CD4-positive, alpha-beta T cell (primary cell): ENCODE data around the gene PAPLN. TPM values are rescaled to one million over a fixed set of nuclear protein-coding genes. Genes with fewer than 3 reads are reported as not detected.

Experiments
- ATAC-seq: fragments of 200-7000 bp; cut with Tn5 transposase; one replicate; pipeline ENCODE4 v1.10.0; 2022; ENCODE audit warnings: mild to moderate bottlenecking; ENCODE audit not compliant: poor library complexity
- CTCF ChIA-PET: fragments of 350-600 bp; sonication (Branson Sonifier 250); formaldehyde crosslinking; loops from one replicate; lab custom pipeline; 2021; ENCODE audit warnings: antibody characterized with exemption, inconsistent platforms; lab: Charles Lee
- POLR2A ChIA-PET: fragments of 350-600 bp; sonication (Branson Sonifier 250); formaldehyde crosslinking; loops from one replicate; lab custom pipeline; 2021; ENCODE audit warnings: antibody characterized with exemption, inconsistent platforms; lab: Charles Lee
- DNase-seq, 14 experiments: peaks; one replicate each; pipeline ENCODE4 v3.0.0-alpha.2; 2013 to 2020; ENCODE audit warnings: mixed read lengths in 2 of 14
- H3K27ac ChIP-seq, 2 donors: one replicate each; pipeline versions ENCODE4 v1.5.1 to v1.7.0; 2013; ENCODE audit warnings: low read length in 2 of 2, low read depth in 1 of 2, mild to moderate bottlenecking in 1 of 2
- H3K27me3 ChIP-seq, 2 experiments: 1 replicate in 1 of 2; 2 replicates in 1 of 2; pipeline versions ENCODE4 v1.6.1 to v1.7.0; 2013; ENCODE audit warnings: low read length in 2 of 2, control low read depth in 1 of 2, mild to moderate bottlenecking in 1 of 2, moderate library complexity in 1 of 2; ENCODE audit not compliant: insufficient read depth in 2 of 2, control insufficient read depth in 1 of 2
- H3K36me3 ChIP-seq: one replicate; pipeline ENCODE4 v1.6.1; 2013; ENCODE audit warnings: low read length, control low read depth; ENCODE audit not compliant: insufficient read depth
- H3K4me1 ChIP-seq: one replicate; pipeline ENCODE4 v1.6.1; 2013; ENCODE audit warnings: low read length, control low read depth; ENCODE audit not compliant: insufficient read depth
- H3K4me3 ChIP-seq: one replicate; pipeline ENCODE4 v1.5.1; 2013; ENCODE audit warnings: mild to moderate bottlenecking, low read length, moderate library complexity
- H3K9me3 ChIP-seq, 2 experiments: 1 replicate in 1 of 2; 2 replicates in 1 of 2; pipeline versions ENCODE4 v1.6.1 to v1.7.0; 2013; ENCODE audit warnings: low read length in 2 of 2, mild to moderate bottlenecking in 2 of 2, control low read depth in 1 of 2, moderate library complexity in 1 of 2; ENCODE audit not compliant: control insufficient read depth in 1 of 2, insufficient read depth in 1 of 2
- H3K27ac Mint-ChIP-seq: one replicate; pipeline ENCODE4 v1.8.0; 2020; ENCODE audit warnings: mixed read lengths
- H3K27me3 Mint-ChIP-seq: one replicate; pipeline ENCODE4 v1.8.0; 2021; ENCODE audit warnings: mixed read lengths
- H3K36me3 Mint-ChIP-seq: one replicate; pipeline ENCODE4 v1.8.0; 2021; ENCODE audit warnings: low read depth, mixed read lengths
- H3K4me1 Mint-ChIP-seq: one replicate; pipeline ENCODE4 v1.8.0; 2021; ENCODE audit warnings: low read depth, mixed read lengths
- H3K4me3 Mint-ChIP-seq: one replicate; pipeline ENCODE4 v1.8.0; 2020; ENCODE audit warnings: mild to moderate bottlenecking, mixed read lengths
- H3K9me3 Mint-ChIP-seq: one replicate; pipeline ENCODE4 v1.8.0; 2020; ENCODE audit warnings: mixed read lengths
- intact Hi-C, 2 experiments: fragments of 100-400 bp; cut with DNase I in 1 of 2; cut with micrococcal nuclease in 1 of 2; formaldehyde crosslinking; loops; one replicate each; pipeline versions ENCODE4 v1.15.1 to v1.9.0; 2023 to 2025; cut with DNase I, micrococcal nuclease
- total RNA-seq, 174 experiments: library from RNA in 2 of 174; stranded (reverse) in 2 of 174; gene quantifications; one replicate each; pipeline ENCODE4 v1.2.3 and lab custom pipeline; 2021 to 2026
- TF ChIP-seq, protein P1 (sequence below): fragments of 200-600 bp; IDR thresholded peaks from one replicate; pipeline ENCODE4 v1.8.0; 2022; ENCODE audit warnings: antibody characterized with exemption, mild to moderate bottlenecking

Gene PAPLN
- total RNA-seq, 2 experiments from 2014 or later, result 0.05 to 0.14 TPM

DNA sequence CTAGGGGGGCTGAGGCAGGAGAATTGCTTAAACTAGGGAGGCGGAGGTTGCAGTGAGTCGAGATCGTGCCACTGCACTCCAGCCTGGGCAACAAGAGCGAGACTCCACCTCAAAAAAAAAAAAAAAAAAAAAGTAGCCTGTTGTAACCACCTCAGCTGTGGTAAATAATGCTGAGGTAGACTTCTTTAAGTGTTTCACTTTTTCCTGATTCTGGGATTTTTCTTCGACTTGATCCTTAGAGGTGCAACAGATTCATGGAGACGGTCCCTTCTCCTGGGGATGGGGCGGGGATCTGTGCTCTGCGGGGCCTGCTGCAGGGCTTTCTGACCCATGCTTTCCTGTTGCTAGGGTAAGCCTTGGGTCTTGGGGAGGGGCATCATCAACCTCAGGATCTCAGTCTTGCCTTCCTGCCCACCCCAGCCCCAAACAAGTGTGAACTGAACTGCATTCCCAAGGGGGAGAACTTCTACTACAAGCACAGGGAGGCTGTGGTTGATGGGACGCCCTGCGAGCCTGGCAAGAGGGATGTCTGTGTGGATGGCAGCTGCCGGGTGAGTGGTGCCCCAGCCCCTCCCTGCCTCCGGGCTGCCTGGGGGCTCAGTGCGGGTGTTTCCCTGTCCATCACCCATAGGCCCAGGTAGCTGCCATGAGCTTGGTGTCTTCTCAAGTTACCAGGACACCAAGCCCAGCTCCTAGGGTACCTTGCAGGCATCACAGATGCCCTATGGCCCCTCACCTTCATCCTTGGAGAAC lies 12.4 kb downstream of the PAPLN start:
- ATAC-seq (no peak), DNase-seq (peak in 1 of 14 experiments; percentile 2)
- Mint-ChIP-seq H3K4me1 (peaks cover 13% of the 10 kb centered on the region), H3K4me3 (no peak overlapping the region), H3K9me3 (no peaks in the 10 kb centered on the region), H3K36me3 (no peaks in the 10 kb centered on the region), H3K27ac (no peak overlapping the region), H3K27me3 (peaks cover 15% of the 10 kb centered on the region)
- no peak overlapping the region for H3K4me3 ChIP-seq
- H3K4me1 ChIP-seq, result peaks cover 26% of the 10 kb centered on the region
- POLR2A ChIA-PET, result no interaction called here
- intact Hi-C loops, result no loop called here
- TF ChIP-seq, protein P1, sequence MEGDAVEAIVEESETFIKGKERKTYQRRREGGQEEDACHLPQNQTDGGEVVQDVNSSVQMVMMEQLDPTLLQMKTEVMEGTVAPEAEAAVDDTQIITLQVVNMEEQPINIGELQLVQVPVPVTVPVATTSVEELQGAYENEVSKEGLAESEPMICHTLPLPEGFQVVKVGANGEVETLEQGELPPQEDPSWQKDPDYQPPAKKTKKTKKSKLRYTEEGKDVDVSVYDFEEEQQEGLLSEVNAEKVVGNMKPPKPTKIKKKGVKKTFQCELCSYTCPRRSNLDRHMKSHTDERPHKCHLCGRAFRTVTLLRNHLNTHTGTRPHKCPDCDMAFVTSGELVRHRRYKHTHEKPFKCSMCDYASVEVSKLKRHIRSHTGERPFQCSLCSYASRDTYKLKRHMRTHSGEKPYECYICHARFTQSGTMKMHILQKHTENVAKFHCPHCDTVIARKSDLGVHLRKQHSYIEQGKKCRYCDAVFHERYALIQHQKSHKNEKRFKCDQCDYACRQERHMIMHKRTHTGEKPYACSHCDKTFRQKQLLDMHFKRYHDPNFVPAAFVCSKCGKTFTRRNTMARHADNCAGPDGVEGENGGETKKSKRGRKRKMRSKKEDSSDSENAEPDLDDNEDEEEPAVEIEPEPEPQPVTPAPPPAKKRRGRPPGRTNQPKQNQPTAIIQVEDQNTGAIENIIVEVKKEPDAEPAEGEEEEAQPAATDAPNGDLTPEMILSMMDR, result no peak
- no peaks in the 10 kb centered on the region for H3K36me3 ChIP-seq
- peaks cover 9 to 15% of the 10 kb centered on the region in 2 experiments for H3K27me3 ChIP-seq
- CTCF ChIA-PET, result no interaction called here
- peaks cover 0 to 2% of the 10 kb centered on the region in 2 experiments for H3K9me3 ChIP-seq
- no peak overlapping the region for H3K27ac ChIP-seq

DNA sequence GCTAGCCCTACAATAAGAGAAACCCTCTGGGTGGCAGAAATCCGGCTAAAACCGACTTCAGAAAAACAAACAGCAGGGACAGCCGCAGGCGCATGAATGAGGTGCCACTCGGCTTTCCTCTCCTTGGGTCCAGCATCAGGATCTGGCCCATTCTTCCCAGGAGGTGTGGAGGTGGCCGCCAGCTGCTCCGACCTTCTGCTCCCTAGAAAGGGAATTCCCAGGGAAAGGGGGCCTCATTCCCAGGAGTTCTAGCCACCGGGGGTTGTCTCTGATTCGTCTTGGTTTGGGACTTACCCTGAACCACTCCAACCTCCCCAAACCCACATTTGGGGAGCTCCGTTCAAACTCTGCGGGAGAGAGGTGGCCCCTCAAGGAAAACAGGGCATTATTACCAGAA lies 13.0 kb downstream of the PAPLN start:
- Histone ChIP-seq H3K36me3 (no peaks in the 10 kb centered on the region), H3K4me1 (peaks cover 23% of the 10 kb centered on the region), H3K4me3 (no peak overlapping the region), H3K27me3 (peaks cover 5 to 9% of the 10 kb centered on the region in 2 experiments), H3K9me3 (no peaks in the 10 kb centered on the region), H3K27ac (no peak overlapping the region)
- ATAC-seq (no peak), DNase-seq (no peak)
- ChIA-PET POLR2A (no interaction called here), CTCF (no interaction called here)
- TF ChIP-seq, protein P1, result no peak
- Mint-ChIP-seq H3K27me3 (peaks cover 9% of the 10 kb centered on the region), H3K4me3 (no peak overlapping the region), H3K36me3 (no peaks in the 10 kb centered on the region), H3K27ac (no peak overlapping the region), H3K9me3 (no peaks in the 10 kb centered on the region), H3K4me1 (peaks cover 13% of the 10 kb centered on the region)
- intact Hi-C loops, result no loop called here

DNA sequence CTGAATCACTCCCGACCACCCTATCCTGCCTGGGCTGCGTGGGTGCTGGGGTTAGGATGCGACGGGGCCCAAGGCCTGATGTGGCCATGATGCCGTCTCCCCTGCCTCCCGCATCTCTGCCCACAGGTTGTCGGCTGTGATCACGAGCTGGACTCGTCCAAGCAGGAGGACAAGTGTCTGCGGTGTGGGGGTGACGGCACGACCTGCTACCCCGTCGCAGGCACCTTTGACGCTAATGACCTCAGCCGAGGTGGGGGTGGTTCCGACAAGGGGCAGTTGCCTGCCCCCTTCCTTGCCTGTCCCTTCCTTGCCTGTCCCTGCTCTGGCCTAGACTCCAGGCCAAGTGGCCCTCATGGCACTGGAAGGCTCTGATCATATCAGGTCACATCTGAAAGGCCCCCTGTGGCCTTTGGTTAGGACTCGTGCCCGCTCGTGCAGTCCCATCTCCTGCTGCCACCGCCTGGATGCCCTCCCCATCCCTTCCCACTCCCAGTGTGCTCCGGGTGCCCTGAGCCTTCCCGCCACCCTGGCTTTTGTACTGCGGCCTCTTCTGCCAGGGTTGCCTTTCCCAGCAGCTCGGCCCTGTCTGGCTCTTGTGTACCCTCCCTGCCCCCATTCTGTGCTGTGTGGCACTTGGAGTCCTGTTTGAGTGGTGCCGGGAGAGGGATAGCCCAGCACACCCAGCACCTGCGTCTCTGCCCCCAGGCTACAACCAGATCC lies 13.6 kb downstream of the PAPLN start:
- Histone ChIP-seq H3K27ac (no peak overlapping the region), H3K4me3 (no peak overlapping the region), H3K27me3 (peaks cover 0 to 5% of the 10 kb centered on the region in 2 experiments), H3K36me3 (no peaks in the 10 kb centered on the region), H3K4me1 (peaks cover 17% of the 10 kb centered on the region), H3K9me3 (no peaks in the 10 kb centered on the region)
- ChIA-PET POLR2A (no interaction called here), CTCF (no interaction called here)
- peaks cover 8% of the 10 kb centered on the region for H3K27me3 Mint-ChIP-seq
- TF ChIP-seq, protein P1, result no peak
- no peaks in the 10 kb centered on the region for H3K9me3 Mint-ChIP-seq
- H3K36me3 Mint-ChIP-seq, result no peaks in the 10 kb centered on the region
- H3K4me3 Mint-ChIP-seq, result no peak overlapping the region
- no peak overlapping the region for H3K27ac Mint-ChIP-seq
- ATAC-seq (no peak), DNase-seq (no peak)
- intact Hi-C loops, result no loop called here
- H3K4me1 Mint-ChIP-seq, result peaks cover 13% of the 10 kb centered on the region
